NCI-H128 (cell line): Measurements from ENCODE around the gene SPATA21.
A peak's percentile ranks its signal among the peaks of the same experiment; 100 is the strongest.

Experiments
- DNase-seq: peaks from one replicate; lab custom pipeline; 2025; ENCODE audit not compliant: unreplicated experiment; lab: John Stamatoyannopoulos, UW

The SPATA21 gene

GRCh38 chr1:16451841-16452528, 14.8 kb upstream of the SPATA21 start:
- no peak for DNase-seq

- DNase-seq = no peak
Observed at GRCh38 chr1:16450863-16451481, 13.7 kb upstream of the SPATA21 start.

- no peak for DNase-seq
Observed at GRCh38 chr1:16449666-16450065, 12.4 kb upstream of the SPATA21 start.

GRCh38 chr1:16449065-16449464, 11.8 kb upstream of the SPATA21 start:
- DNase-seq = no peak

DNA sequence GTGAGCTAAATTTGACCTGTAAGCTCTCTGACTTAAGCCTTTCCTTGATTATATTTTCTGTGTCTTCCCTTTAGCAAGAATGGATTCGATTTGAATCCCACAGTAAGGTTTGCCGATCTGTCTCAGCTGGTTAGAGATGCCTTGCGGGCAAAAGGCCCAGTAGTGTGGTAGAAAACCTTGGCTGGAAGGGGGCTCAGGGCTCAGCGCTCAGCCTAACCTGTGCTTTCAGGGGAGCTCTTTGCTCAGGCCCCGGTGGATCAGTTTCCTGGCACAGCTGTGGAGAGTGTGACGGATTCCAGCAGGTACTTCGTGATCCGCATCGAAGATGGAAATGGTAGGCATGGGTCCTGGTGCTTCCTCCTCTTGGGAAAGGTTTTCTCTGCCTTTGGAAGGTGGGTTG, 10.4 kb upstream of the SPATA21 start:
- DNase-seq = no peak

DNA sequence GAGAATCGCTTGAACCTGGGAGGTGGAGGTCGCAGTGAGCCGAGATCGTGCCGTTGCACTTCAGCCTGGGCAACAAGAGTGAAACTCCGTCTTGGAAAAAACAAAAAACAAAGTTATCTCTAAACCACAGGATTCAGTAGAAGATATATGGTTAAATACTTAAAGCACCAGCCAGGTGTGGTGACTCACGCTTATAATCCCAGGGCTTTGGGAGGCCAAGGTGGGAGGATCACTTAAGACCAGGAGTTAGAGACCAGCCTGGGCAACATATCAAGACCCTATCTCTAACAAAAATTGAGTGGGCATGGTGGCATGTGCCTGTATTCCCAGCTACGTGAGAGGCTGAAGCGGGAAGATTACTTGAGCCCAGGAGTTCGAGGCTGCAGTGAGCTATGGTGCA, 8.9 kb upstream of the SPATA21 start:
- DNase-seq = no peak

- DNase-seq = no peak
Observed at GRCh38 chr1:16445052-16445451, 7.8 kb upstream of the SPATA21 start.

- DNase-seq = no peak
Observed at GRCh38 chr1:16443975-16444770, 6.9 kb upstream of the SPATA21 start.

GRCh38 chr1:16442941-16443340, 5.7 kb upstream of the SPATA21 start:
- DNase-seq = no peak

GRCh38 chr1:16442265-16442664, 5.0 kb upstream of the SPATA21 start:
- no peak for DNase-seq

DNA sequence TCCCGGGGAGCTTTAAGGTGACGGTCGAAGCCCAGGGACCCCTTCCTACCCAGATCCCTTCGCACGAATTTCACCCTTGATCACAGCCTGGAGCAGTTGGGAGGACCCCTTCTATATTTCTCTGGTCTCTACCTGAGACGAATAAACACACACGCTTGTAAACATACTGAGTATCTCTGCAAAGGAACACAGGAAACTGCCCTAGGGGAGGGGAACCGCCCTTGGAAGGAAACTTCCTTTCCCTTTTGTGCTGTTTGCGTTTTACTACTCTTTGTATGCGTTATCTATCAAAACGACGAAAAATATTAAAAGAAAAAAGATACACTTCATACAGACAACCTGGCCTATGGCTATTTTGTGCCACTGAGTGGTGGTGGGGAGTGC, 4.0 kb upstream of the SPATA21 start:
- no peak for DNase-seq

DNA sequence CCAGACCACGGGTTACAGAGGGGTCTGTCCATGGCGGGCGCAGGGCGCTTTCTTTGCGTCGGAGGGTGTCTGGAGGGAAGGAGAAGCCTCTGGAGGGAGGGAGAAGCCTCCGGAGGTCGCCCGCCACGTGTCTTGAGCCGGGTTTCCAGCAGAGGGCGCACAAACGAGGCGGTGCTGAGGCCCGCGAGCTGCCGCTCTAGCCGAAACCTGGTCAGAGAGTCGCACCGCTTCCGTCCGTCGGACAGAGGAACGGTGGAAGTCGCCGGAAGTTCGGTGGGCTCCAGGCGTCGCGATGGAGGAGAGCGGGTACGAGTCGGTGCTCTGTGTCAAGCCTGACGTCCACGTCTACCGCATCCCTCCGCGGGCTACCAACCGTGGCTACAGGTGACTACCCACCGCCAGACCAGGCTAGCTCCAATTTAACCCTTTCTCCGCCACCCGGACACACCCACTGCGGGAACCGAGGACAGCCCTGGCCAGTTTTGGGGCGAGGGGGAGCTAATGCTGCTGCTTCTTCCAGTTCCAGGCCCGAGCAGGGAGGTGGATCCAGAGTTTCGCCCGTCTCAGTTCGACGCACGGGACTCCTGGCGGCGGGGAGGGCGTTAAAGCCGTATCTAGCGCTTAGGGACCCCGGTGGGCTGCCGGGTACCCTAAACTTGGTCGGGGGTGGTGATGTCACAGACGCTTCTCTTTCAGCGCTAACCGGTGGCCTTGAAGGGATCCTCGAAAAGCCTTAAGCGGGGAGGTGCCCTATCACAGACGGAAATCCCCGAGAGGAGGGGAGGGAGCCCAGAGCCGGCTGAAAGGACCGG, 3.5 kb upstream of the SPATA21 start, which contains the start of gene NECAP2:
TSS of gene NECAP2 (plus strand) at position 255 of the 812 bp plus-strand sequence. CDS start at position 293, 38 bp downstream.
- peak; percentile 92 for DNase-seq

DNA sequence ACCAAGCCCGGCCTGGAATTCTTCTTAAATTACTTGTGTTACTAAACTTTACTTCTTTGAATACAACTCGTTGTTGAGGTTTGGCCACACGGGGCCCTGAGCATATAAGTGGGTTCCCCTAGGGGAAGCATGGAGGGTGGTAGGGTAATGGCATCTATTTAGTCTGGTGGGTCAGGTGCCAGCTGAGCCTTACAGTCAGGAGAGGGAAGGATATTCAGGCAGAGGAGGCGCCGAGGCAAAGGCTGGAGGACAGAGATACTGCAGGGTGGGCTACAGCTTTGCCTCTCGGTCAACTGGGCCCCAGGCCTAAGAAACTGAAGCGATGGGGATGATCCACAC, 2.9 kb upstream of the SPATA21 start:
- DNase-seq = no peak

- no peak for DNase-seq
Observed at GRCh38 chr1:16438924-16439323, 1.7 kb upstream of the SPATA21 start.

GRCh38 chr1:16438516-16438915, 1.3 kb upstream of the SPATA21 start:
- DNase-seq = no peak

- DNase-seq = no peak
Observed at GRCh38 chr1:16434501-16434900, 2.7 kb downstream of the SPATA21 start.

DNA sequence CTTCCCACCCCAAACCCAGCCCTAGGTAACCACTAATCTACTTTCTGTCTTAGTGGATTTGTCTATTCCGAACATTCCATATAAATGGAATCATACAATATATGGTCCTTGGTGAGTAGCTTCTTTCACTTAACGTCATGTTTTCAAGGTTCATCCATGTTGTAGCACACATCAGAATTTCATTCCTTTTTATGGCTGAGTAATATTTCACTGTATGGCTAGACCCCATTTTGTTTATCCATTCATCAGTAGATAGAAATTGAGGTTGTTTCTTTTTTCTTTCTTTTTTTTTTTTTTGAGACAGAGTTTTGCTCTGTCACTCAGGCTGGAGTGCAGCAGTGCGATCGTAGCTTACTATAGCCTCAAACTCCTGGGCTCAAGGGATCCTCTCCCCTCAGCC, 3.2 kb downstream of the SPATA21 start:
- DNase-seq = no peak

DNA sequence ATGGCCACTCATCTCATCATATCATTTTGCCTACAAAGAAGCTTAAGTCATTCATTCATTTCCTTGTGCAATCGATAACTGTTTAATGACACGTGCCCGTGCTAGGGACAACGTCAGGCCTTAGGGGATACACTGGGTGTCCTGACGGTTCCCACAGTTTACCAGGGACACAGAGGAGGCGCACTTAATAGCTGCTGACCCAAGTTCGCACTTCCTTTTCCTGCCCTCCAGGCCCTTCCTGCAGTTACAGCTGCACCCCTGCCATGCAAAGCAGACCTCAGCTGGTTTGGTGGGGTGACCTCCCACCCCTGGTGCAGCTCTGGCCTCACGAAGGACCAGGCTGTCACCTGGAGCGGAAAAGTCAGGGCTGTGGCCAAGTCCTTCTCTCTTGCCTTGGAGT, 4.2 kb downstream of the SPATA21 start:
- no peak for DNase-seq

DNA sequence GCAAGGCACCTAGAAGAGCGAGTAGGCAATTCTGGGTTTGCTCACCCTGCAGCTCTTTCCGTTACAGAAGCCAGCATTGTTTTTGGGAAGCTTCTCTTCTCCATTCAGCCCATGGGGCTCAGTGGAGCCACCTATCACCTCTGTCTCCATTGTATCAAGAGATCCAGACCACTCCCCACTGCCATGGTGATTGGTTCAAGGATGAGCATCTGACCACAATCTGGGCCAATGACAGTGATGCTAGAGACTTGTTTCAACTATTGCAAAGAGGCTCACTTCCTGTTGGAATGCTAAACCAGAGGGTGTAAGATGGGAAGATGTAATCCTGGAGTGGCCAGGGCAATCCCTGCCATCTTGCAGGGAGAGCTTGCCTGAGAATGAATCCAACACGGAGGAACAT, 6.6 kb downstream of the SPATA21 start:
- DNase-seq = no peak

DNA sequence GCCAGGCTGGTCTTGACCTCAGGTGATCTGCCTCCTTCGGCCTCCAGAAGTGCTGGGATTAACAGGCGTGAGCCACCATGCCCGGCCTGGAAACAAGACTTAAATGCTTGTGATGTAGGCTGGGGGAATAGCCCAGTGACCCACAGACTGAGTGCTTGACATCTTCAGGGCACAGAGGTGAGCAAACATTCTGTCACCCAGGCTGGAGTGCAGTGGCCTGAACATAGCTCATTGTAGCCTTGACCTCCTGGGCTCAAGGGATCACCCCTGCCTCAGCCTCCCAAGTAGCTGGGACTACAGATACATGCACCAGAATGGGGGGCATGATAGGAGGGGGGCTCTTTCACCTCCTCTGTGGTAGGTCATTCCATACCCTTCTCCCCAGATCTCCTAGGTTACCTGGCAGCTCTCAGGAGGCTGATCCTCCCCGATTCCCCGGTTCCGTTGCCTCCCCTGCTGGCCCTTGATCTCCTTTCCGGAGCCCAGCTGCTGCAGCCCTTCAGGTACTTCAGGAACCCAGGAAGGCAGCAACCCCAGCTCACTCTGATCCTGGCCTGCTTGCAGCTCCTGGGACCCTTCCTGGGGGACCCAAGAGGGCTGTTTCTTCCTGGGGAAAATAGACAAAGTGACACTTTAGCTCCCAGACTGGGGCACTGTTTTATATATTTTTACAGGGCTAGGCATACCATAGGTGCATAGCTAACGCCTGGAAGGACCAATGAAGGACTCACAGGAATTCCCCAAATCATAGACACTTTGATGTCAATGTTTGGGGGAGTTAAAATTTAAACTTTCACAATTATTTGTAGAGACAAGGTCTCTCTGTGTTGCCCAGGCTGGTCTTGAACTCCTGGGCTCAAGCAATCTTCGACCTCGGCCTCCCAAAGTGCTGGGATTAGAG, 11.8 kb downstream of the SPATA21 start:
- no peak for DNase-seq
